ENCODE data around the gene CPSF4L. TPM values are rescaled to one million over a fixed set of nuclear protein-coding genes. Genes with fewer than 3 reads are reported as not detected.
"Not testable (repeated sequence)": the region's sequence is repeated elsewhere in the genome, so short reads cannot be mapped to it uniquely, and the experiment has no call there.

Gene CPSF4L
- total RNA-seq, 1 donor = not detected

- DNase-seq (ENCODE audit: low read depth in 2 of 3, low spot score in 2 of 3) = no peak
Measured at GRCh38 chr17:73269791-73270190, 8.1 kb upstream of the CPSF4L start.

- DNase-seq (ENCODE audit: low read depth in 2 of 3, low spot score in 2 of 3) = no peak
Measured at GRCh38 chr17:73269329-73269615, 7.6 kb upstream of the CPSF4L start.

GRCh38 chr17:73268582-73269328, 7.1 kb upstream of the CPSF4L start:
- DNase-seq (ENCODE audit: low read depth in 2 of 3, low spot score in 2 of 3) = no peak

GRCh38 chr17:73267648-73268537, 6.2 kb upstream of the CPSF4L start:
- DNase-seq (ENCODE audit: low read depth in 2 of 3, low spot score in 2 of 3) = no peak

- no peak for DNase-seq (ENCODE audit: low read depth in 2 of 3, low spot score in 2 of 3)
Measured at GRCh38 chr17:73266796-73267195, 5.1 kb upstream of the CPSF4L start.

- no peak for DNase-seq (ENCODE audit: low read depth in 2 of 3, low spot score in 2 of 3)
Measured at GRCh38 chr17:73265646-73266640, 4.3 kb upstream of the CPSF4L start.

- DNase-seq (ENCODE audit: low read depth in 2 of 3, low spot score in 2 of 3) = not testable (repeated sequence)
Measured at GRCh38 chr17:73264448-73264847, 2.8 kb upstream of the CPSF4L start.

- no peak for DNase-seq (ENCODE audit: low read depth in 2 of 3, low spot score in 2 of 3)
Measured at GRCh38 chr17:73262676-73263642, 1.3 kb upstream of the CPSF4L start.

GRCh38 chr17:73261952-73262675, 434 bp upstream of the CPSF4L start:
- no peak for DNase-seq (ENCODE audit: low read depth in 2 of 3, low spot score in 2 of 3)

GRCh38 chr17:73257516-73257915, 4.2 kb downstream of the CPSF4L start:
- DNase-seq (ENCODE audit: low read depth in 2 of 3, low spot score in 2 of 3) = no peak

- DNase-seq (ENCODE audit: low read depth in 2 of 3, low spot score in 2 of 3) = no peak
Measured at GRCh38 chr17:73256220-73256619, 5.5 kb downstream of the CPSF4L start.

- peak; percentile 35 to 56 (median 39) for DNase-seq (ENCODE audit: low read depth in 2 of 3, low spot score in 2 of 3)
Measured at GRCh38 chr17:73255671-73256181, 6.0 kb downstream of the CPSF4L start.

GRCh38 chr17:73251871-73252270, 9.8 kb downstream of the CPSF4L start:
- no peak for DNase-seq (ENCODE audit: low read depth in 2 of 3, low spot score in 2 of 3)

GRCh38 chr17:73250851-73251640, 10.6 kb downstream of the CPSF4L start:
- DNase-seq (ENCODE audit: low read depth in 2 of 3, low spot score in 2 of 3) = no peak

- DNase-seq (ENCODE audit: low read depth in 2 of 3, low spot score in 2 of 3) = no peak
Measured at GRCh38 chr17:73249700-73250099, 12.0 kb downstream of the CPSF4L start.

- DNase-seq (ENCODE audit: low read depth in 2 of 3, low spot score in 2 of 3) = no peak
Measured at GRCh38 chr17:73248532-73248931, 13.1 kb downstream of the CPSF4L start.

- no peak for DNase-seq (ENCODE audit: low read depth in 2 of 3, low spot score in 2 of 3)
Measured at GRCh38 chr17:73247726-73248125, 14.0 kb downstream of the CPSF4L start.

GRCh38 chr17:73240561-73240960, 21.1 kb downstream of the CPSF4L start:
- no peak for DNase-seq (ENCODE audit: low read depth in 2 of 3, low spot score in 2 of 3)
